Body of pancreas (tissue), 4 donors: ENCODE data around the gene PLCB1. TPM values are rescaled to one million over a fixed set of nuclear protein-coding genes. Genes with fewer than 3 reads are reported as not detected.

Experiments
- ATAC-seq: fragments of 150-250 bp; one replicate; pipeline ENCODE4 v1.9.1; 2016
- DNase-seq, 4 donors: peaks; one replicate each; pipeline ENCODE4 v3.0.0-alpha.2; 2019
- H3K27ac ChIP-seq, 4 donors: fragments of 200-600 bp; sonication (generic); 1 replicate in 3 of 4; 2 replicates in 1 of 4; pipeline versions ENCODE4 v1.5.1 to v1.6.1; 2016 to 2019; ENCODE audit warnings: mild to moderate bottlenecking in 1 of 4, mixed read lengths in 1 of 4, moderate library complexity in 1 of 4
- H3K27me3 ChIP-seq, 2 donors: fragments of 200-600 bp; sonication (generic); one replicate each; pipeline ENCODE4 v1.6.0; 2016; ENCODE audit warnings: mild to moderate bottlenecking in 1 of 2
- H3K36me3 ChIP-seq, 2 donors: fragments of 200-600 bp; sonication (generic); replicated peaks in 1 of 2; 2 replicates each; pipeline ENCODE4 v1.5.1; 2016; ENCODE audit warnings: low read depth in 2 of 2; ENCODE audit not compliant: insufficient read depth in 1 of 2
- H3K4me1 ChIP-seq: fragments of 200-600 bp; sonication (generic); one replicate; pipeline ENCODE4 v1.6.0; 2016
- H3K4me3 ChIP-seq, 2 donors: fragments of 200-600 bp; sonication (generic); 1 replicate in 1 of 2; 2 replicates in 1 of 2; pipeline ENCODE4 v1.5.1; 2016 to 2019
- H3K9me3 ChIP-seq, 3 donors: fragments of 200-600 bp; sonication (generic); 1 replicate in 2 of 3; 2 replicates in 1 of 3; pipeline ENCODE4 v1.5.1; 2016
- POLR2A ChIP-seq, 3 donors: fragments of 450-650 bp; IDR thresholded peaks; one replicate each; pipeline ENCODE4 v1.6.1; 2016; ENCODE audit warnings: antibody characterized with exemption in 3 of 3, mild to moderate bottlenecking in 2 of 3
- WGBS, 2 donors: methylation state at CpG; one replicate each; pipeline ENCODE4 v1.1.5; 2017; 5-methylcytosine and 5-hydroxymethylcytosine counted together
- intact Hi-C: fragments of 100-400 bp; cut with DNase I; formaldehyde crosslinking; loops from one replicate; pipeline ENCODE4 v1.15.1; 2023
- total RNA-seq, 2 donors: library from RNA; depleted of rRNA; stranded (reverse); fragments of >200 nt; gene quantifications; one replicate each; pipeline ENCODE4 v1.1.0, GENCODE V29; 2016
- TF ChIP-seq, protein P1 (sequence below), 7 experiments: fragments of 450-650 bp in 4 of 7; fragments of 200-600 bp in 3 of 7; sonication (generic) in 3 of 7; IDR thresholded peaks; one replicate each; pipeline ENCODE4 v1.5.1; 2016 to 2019; ENCODE audit warnings: antibody characterized with exemption in 7 of 7

The PLCB1 gene
- total RNA-seq, 2 donors from 2014 or later, result 32.9 to 46.1 TPM

DNA sequence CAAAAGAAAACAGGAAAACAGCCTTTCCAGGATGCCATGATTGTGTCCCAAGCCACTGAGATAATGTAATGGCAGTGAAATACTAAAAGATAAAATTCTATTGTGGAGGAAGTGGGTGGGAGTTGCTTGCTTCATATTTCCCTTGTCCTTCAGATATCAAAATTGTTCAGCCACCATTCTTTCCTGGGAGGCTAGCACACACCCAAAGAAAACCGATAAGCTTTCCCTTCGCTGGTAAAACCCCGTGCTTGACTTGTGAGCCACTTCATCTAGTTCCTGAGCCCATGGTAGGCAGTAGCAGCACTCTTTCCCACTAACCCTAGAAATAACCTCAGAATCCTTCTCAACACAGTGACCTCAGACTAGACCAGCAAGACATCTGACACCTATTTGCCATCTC lies 579.4 kb downstream of the PLCB1 start:
- Histone ChIP-seq H3K27ac (no peak overlapping the region), H3K27me3 (no peaks in the 10 kb centered on the region), H3K4me1 (no peaks in the 10 kb centered on the region), H3K36me3 (no peaks in the 10 kb centered on the region), H3K9me3 (no peaks in the 10 kb centered on the region), H3K4me3 (no peak overlapping the region)
- ATAC-seq (no peak), DNase-seq (no peak)
- intact Hi-C loops, result loop anchor here (10.0 kb wide), 1 partner anchor 587 kb away; no protein-coding TSS in a partner anchor
- no peak for TF ChIP-seq POLR2A (IDR thresholded peaks at IDR 0.05)
- TF ChIP-seq, protein P1, sequence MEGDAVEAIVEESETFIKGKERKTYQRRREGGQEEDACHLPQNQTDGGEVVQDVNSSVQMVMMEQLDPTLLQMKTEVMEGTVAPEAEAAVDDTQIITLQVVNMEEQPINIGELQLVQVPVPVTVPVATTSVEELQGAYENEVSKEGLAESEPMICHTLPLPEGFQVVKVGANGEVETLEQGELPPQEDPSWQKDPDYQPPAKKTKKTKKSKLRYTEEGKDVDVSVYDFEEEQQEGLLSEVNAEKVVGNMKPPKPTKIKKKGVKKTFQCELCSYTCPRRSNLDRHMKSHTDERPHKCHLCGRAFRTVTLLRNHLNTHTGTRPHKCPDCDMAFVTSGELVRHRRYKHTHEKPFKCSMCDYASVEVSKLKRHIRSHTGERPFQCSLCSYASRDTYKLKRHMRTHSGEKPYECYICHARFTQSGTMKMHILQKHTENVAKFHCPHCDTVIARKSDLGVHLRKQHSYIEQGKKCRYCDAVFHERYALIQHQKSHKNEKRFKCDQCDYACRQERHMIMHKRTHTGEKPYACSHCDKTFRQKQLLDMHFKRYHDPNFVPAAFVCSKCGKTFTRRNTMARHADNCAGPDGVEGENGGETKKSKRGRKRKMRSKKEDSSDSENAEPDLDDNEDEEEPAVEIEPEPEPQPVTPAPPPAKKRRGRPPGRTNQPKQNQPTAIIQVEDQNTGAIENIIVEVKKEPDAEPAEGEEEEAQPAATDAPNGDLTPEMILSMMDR (IDR thresholded peaks at IDR 0.05), result no peak
- 86 to 97% methylated on average over 3 of the region's 3 CpGs for WGBS, 2 donors

DNA sequence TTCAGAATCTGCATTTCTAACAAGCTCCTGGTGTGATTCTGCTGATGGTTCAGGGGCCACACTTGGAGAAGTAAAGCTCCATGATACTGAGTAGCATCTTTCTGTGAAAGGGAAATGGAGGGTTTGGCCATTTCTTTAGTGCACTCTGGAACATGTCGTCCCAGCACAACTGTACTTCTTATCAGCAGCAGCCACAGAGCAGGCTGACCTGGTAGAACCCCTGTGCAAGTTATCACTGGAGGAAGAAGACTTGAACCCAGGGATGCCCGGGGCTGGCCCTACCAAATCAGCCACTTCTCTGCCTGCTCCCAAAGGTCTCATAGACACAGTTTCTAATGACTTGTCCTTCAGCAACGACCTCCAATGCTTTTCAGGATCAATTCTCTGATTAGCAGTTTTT lies 582.1 kb downstream of the PLCB1 start:
- WGBS, 2 donors, result 69 to 70% methylated on average over 3 of the region's 3 CpGs
- no peaks in the 10 kb centered on the region for H3K4me1 ChIP-seq
- H3K27ac ChIP-seq, result no peak overlapping the region
- H3K4me3 ChIP-seq, result no peak overlapping the region
- no peaks in the 10 kb centered on the region for H3K36me3 ChIP-seq
- H3K27me3 ChIP-seq, result no peaks in the 10 kb centered on the region
- intact Hi-C loops, result loop anchor here (10.0 kb wide), 1 partner anchor 589 kb away; no protein-coding TSS in a partner anchor
- DNase-seq, result no peak
- ATAC-seq, result no peak
- TF ChIP-seq POLR2A (IDR thresholded peaks at IDR 0.05), result no peak
- TF ChIP-seq, protein P1 (IDR thresholded peaks at IDR 0.05), result no peak
- H3K9me3 ChIP-seq, result no peaks in the 10 kb centered on the region

DNA sequence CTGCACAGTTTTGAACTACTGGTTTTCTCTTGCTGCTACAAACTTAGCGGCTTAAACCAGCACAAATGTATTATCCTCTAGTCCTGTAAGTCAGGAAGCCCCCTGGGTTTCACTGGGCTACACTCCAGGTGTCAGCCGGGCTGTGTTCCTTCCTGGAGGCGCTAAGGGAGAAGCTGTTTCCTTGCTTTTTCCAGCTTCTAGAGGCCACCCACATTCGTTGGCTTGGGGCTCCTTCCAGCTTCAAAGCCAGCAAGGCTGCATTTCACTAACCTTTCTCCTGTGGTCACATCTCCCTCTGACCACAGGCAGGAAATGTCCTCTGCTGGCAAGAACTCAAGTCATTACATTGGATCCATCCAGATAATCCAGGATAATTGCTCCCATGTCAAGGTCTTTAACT lies 586.2 kb downstream of the PLCB1 start:
- 71 to 82% methylated on average over 4 of the region's 4 CpGs for WGBS, 2 donors
- intact Hi-C loops, result loop anchor here (5.0 to 10.0 kb wide), 2 partner anchors 593 to 671 kb away; no protein-coding TSS in a partner anchor
- peak in 1 of 4 donors; percentile 10 for DNase-seq

DNA sequence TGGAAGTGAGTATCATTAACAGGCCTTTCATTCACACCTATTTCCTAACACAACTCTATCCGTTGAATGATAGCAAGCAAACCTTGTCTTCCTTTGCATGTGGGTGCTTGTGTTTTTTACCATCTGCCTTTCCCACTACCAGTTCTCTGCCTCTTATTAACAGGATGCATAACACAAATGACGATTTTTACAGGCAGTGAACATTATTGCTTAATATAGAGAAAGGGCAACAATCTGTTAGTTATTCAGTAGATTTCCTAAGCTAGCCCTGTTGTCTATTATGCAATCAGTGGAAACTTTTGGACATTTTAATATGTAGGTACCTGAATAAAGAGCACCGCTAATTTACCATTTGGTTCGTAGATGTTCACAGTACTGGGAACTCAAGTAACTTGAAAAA lies 588.0 kb downstream of the PLCB1 start:
- H3K27me3 ChIP-seq, result no peaks in the 10 kb centered on the region
- no peak overlapping the region for H3K4me3 ChIP-seq
- no peaks in the 10 kb centered on the region for H3K4me1 ChIP-seq
- 25 to 36% methylated on average over 4 of the region's 4 CpGs for WGBS, 2 donors
- TF ChIP-seq, protein P1 (IDR thresholded peaks at IDR 0.05), result no peak
- no peak for TF ChIP-seq POLR2A (IDR thresholded peaks at IDR 0.05)
- DNase-seq, result no peak
- H3K27ac ChIP-seq, result no peak overlapping the region
- intact Hi-C loops, result no loop called here
- ATAC-seq, result no peak
- no peaks in the 10 kb centered on the region for H3K36me3 ChIP-seq
- no peaks in the 10 kb centered on the region for H3K9me3 ChIP-seq

More for the DNA sequence above, 586.2 kb downstream of the PLCB1 start:
- Histone ChIP-seq H3K9me3 (no peaks in the 10 kb centered on the region), H3K27ac (no peak overlapping the region), H3K4me3 (no peak overlapping the region), H3K4me1 (no peaks in the 10 kb centered on the region), H3K27me3 (no peaks in the 10 kb centered on the region), H3K36me3 (no peaks in the 10 kb centered on the region)
- TF ChIP-seq, protein P1 (IDR thresholded peaks at IDR 0.05), result no peak
- no peak for TF ChIP-seq POLR2A (IDR thresholded peaks at IDR 0.05)
- ATAC-seq, result no peak

DNA sequence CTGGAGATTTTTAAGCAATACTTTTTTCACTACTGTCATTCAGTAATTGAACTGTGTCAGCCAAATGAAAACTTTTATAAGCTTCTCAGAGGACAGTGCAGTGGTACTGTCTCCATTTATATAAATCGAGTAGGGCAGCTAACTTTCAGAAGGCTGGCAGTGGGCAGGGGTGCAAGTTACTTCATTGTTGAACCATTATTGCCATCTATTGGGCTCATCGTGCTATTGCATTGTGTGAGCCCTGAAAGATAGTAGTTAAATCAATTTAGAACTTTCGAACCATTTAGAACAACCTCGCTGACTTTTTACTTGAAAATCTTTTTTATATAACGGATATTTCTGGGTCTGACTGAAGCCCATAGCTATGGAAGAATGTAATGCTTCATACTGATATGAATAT lies 589.0 kb downstream of the PLCB1 start:
- Histone ChIP-seq H3K27me3 (no peaks in the 10 kb centered on the region), H3K27ac (no peak overlapping the region), H3K4me1 (no peaks in the 10 kb centered on the region), H3K9me3 (no peaks in the 10 kb centered on the region), H3K4me3 (no peak overlapping the region), H3K36me3 (no peaks in the 10 kb centered on the region)
- intact Hi-C loops, result no loop called here
- 15 to 16% methylated on average over 5 of the region's 5 CpGs for WGBS, 2 donors
- DNase-seq, result peak; percentile 41 to 69 (median 62)
- TF ChIP-seq, protein P1 (IDR thresholded peaks at IDR 0.05), result peak; percentile 17 to 74 (median 65)
- TF ChIP-seq POLR2A (IDR thresholded peaks at IDR 0.05), result no peak
- ATAC-seq, result peak; percentile 71
